CD14-positive monocyte (primary cell): ENCODE results near the gene LDLRAD4. TPM values are rescaled to one million over a fixed set of nuclear protein-coding genes. Genes with fewer than 3 reads are reported as not detected.

Source experiments
- DNase-seq, 3 donors: peaks; one replicate each; pipeline ENCODE4 v3.0.0-alpha.2; 2011 to 2022
- H2AFZ ChIP-seq: 2 replicates; pipeline ENCODE4 v1.6.0; 2012; ENCODE audit warnings: mild to moderate bottlenecking, low read depth, low read length, inconsistent platforms; ENCODE audit not compliant: insufficient read depth, poor library complexity, severe bottlenecking
- H3K27ac ChIP-seq, 2 donors: 1 replicate in 1 of 2; 2 replicates in 1 of 2; pipeline ENCODE4 v1.5.1; 2012 to 2013; ENCODE audit warnings: low read length in 2 of 2, control low read depth in 1 of 2, inconsistent platforms in 1 of 2, low read depth in 1 of 2, mild to moderate bottlenecking in 1 of 2
- H3K27me3 ChIP-seq, 2 donors: one replicate each; pipeline versions ENCODE4 v1.6.0 to v1.6.1; 2011 to 2013; ENCODE audit warnings: low read length in 2 of 2; ENCODE audit not compliant: control insufficient read depth in 2 of 2, insufficient read depth in 2 of 2
- H3K36me3 ChIP-seq, 2 donors: replicated peaks in 1 of 2; 1 replicate in 1 of 2; 2 replicates in 1 of 2; pipeline versions ENCODE4 v1.5.1 to v1.6.1; 2012 to 2013; ENCODE audit warnings: low read length in 2 of 2, control low read depth in 1 of 2, inconsistent platforms in 1 of 2, mild to moderate bottlenecking in 1 of 2; ENCODE audit not compliant: insufficient read depth in 2 of 2, control insufficient read depth in 1 of 2
- H3K4me1 ChIP-seq, 2 donors: 1 replicate in 1 of 2; 2 replicates in 1 of 2; pipeline versions ENCODE4 v1.5.1 to v1.6.1; 2012 to 2013; ENCODE audit warnings: low read length in 2 of 2, control low read depth in 1 of 2, inconsistent platforms in 1 of 2, mild to moderate bottlenecking in 1 of 2, moderate library complexity in 1 of 2; ENCODE audit not compliant: insufficient read depth in 2 of 2, control insufficient read depth in 1 of 2
- H3K4me2 ChIP-seq: replicated peaks from 2 replicates; pipeline ENCODE3; 2012; ENCODE audit warnings: low read length, moderate library complexity, mild to moderate bottlenecking; ENCODE audit not compliant: poor library complexity, severe bottlenecking; ENCODE audit errors: extremely low read depth
- H3K4me3 ChIP-seq, 3 experiments: fragments of 200-600 bp in 1 of 3; sonication (generic) in 1 of 3; replicated peaks in 1 of 3; 1 replicate in 2 of 3; 2 replicates in 1 of 3; pipeline ENCODE4 v1.5.1; 2011 to 2013; ENCODE audit warnings: low read length in 3 of 3, mild to moderate bottlenecking in 3 of 3, control low read depth in 2 of 3, low read depth in 2 of 3, inconsistent platforms in 1 of 3, moderate library complexity in 1 of 3
- H3K79me2 ChIP-seq: 2 replicates; pipeline ENCODE4 v1.6.0; 2012; ENCODE audit warnings: mild to moderate bottlenecking, control low read depth, inconsistent platforms, low read length, moderate library complexity; ENCODE audit not compliant: insufficient read depth
- H3K9ac ChIP-seq: 2 replicates; pipeline ENCODE4 v1.6.0; 2017; ENCODE audit warnings: low read length, mild to moderate bottlenecking; ENCODE audit not compliant: insufficient read depth, poor library complexity, severe bottlenecking
- H3K9me3 ChIP-seq, 2 donors: replicated peaks in 1 of 2; 1 replicate in 1 of 2; 2 replicates in 1 of 2; pipeline versions ENCODE4 v1.5.1 to v1.6.1; 2012 to 2013; ENCODE audit warnings: low read length in 2 of 2, control low read depth in 1 of 2; ENCODE audit not compliant: control insufficient read depth in 1 of 2, insufficient read depth in 1 of 2
- H4K20me1 ChIP-seq: 2 replicates; pipeline ENCODE4 v1.6.0; 2012; ENCODE audit warnings: mild to moderate bottlenecking, low read length, control low read depth, moderate library complexity; ENCODE audit not compliant: insufficient read depth
- H3K27ac Mint-ChIP-seq, 7 donors: one replicate each; pipeline ENCODE4 v1.8.0; 2020; ENCODE audit warnings: mild to moderate bottlenecking in 7 of 7, mixed read lengths in 7 of 7, moderate library complexity in 6 of 7, inconsistent platforms in 2 of 7
- H3K27me3 Mint-ChIP-seq, 3 donors: one replicate each; pipeline ENCODE4 v1.8.0; 2021 to 2022; ENCODE audit warnings: low read depth in 3 of 3, mild to moderate bottlenecking in 3 of 3, mixed read lengths in 3 of 3, moderate library complexity in 3 of 3, inconsistent platforms in 1 of 3
- H3K36me3 Mint-ChIP-seq, 2 donors: one replicate each; pipeline ENCODE4 v1.8.0; 2020; ENCODE audit warnings: mixed read lengths in 2 of 2, inconsistent platforms in 1 of 2, mild to moderate bottlenecking in 1 of 2
- H3K4me1 Mint-ChIP-seq: one replicate; pipeline ENCODE4 v1.8.0; 2020; ENCODE audit warnings: mild to moderate bottlenecking, mixed read lengths
- H3K4me3 Mint-ChIP-seq, 2 donors: one replicate each; pipeline ENCODE4 v1.8.0; 2020; ENCODE audit warnings: mild to moderate bottlenecking in 2 of 2, mixed read lengths in 2 of 2, moderate library complexity in 1 of 2
- H3K9me3 Mint-ChIP-seq, 7 donors: one replicate each; pipeline ENCODE4 v1.8.0; 2020 to 2022; ENCODE audit warnings: mixed read lengths in 7 of 7, mild to moderate bottlenecking in 6 of 7, moderate library complexity in 6 of 7, inconsistent platforms in 2 of 7
- WGBS: methylation state at CpG from one replicate; pipeline ENCODE4 v1.1.5; 2013; ENCODE audit warnings: missing lambda C conversion rate; ENCODE audit not compliant: insufficient coverage; 5-methylcytosine and 5-hydroxymethylcytosine counted together
- intact Hi-C, 2 donors: fragments of 100-400 bp; cut with micrococcal nuclease; formaldehyde crosslinking; loops; one replicate each; pipeline versions ENCODE4 v1.15.0 to v1.15.1; 2023
- polyA plus RNA-seq, 3 donors: library from polyadenylated mRNA; depleted of rRNA in 1 of 3; unstranded in 2 of 3; stranded (reverse) in 1 of 3; fragments of 300-500 nt in 2 of 3; fragments of >200 nt in 1 of 3; fragmentation: Illumina TruSeq in 2 of 3; gene quantifications; 1 replicate in 2 of 3; 2 replicates in 1 of 3; pipeline ENCODE4 v1.2.3, GENCODE V29; 2012 to 2021
- TF ChIP-seq, protein P1 (sequence below): fragments of 200-600 bp; IDR thresholded peaks from one replicate; pipeline ENCODE4 v1.8.0; 2022; ENCODE audit warnings: antibody characterized with exemption, mild to moderate bottlenecking

The LDLRAD4 gene
- polyA plus RNA-seq, 3 donors = 13.5 to 15.4 (median 13.8) TPM

GRCh38 chr18:13431886-13432285 is 213.3 kb downstream of the LDLRAD4 start:
- Histone ChIP-seq H3K79me2 (no peaks in the 10 kb centered on the region), H3K4me2 (no peak overlapping the region), H3K9me3 (no peaks in the 10 kb centered on the region), H3K4me3 (no peak overlapping the region), H3K27ac (no peak overlapping the region), H3K36me3 (no peaks in the 10 kb centered on the region), H3K27me3 (no peaks in the 10 kb centered on the region), H4K20me1 (no peaks in the 10 kb centered on the region), H3K9ac (no peak overlapping the region), H3K4me1 (peaks cover 3 to 5% of the 10 kb centered on the region in 2 donors), H2AFZ (no peak overlapping the region)
- Mint-ChIP-seq H3K27ac (no peak overlapping the region), H3K4me1 (peaks cover 2% of the 10 kb centered on the region), H3K4me3 (no peak overlapping the region), H3K9me3 (no peaks in the 10 kb centered on the region), H3K27me3 (peaks cover 0 to 5% (median 5%) of the 10 kb centered on the region in 3 donors), H3K36me3 (no peaks in the 10 kb centered on the region)
- intact Hi-C loops = no loop called here
- TF ChIP-seq, protein P1, sequence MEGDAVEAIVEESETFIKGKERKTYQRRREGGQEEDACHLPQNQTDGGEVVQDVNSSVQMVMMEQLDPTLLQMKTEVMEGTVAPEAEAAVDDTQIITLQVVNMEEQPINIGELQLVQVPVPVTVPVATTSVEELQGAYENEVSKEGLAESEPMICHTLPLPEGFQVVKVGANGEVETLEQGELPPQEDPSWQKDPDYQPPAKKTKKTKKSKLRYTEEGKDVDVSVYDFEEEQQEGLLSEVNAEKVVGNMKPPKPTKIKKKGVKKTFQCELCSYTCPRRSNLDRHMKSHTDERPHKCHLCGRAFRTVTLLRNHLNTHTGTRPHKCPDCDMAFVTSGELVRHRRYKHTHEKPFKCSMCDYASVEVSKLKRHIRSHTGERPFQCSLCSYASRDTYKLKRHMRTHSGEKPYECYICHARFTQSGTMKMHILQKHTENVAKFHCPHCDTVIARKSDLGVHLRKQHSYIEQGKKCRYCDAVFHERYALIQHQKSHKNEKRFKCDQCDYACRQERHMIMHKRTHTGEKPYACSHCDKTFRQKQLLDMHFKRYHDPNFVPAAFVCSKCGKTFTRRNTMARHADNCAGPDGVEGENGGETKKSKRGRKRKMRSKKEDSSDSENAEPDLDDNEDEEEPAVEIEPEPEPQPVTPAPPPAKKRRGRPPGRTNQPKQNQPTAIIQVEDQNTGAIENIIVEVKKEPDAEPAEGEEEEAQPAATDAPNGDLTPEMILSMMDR = no peak
- 95% methylated on average over 14 of the region's 16 CpGs for WGBS
- DNase-seq = no peak

DNA sequence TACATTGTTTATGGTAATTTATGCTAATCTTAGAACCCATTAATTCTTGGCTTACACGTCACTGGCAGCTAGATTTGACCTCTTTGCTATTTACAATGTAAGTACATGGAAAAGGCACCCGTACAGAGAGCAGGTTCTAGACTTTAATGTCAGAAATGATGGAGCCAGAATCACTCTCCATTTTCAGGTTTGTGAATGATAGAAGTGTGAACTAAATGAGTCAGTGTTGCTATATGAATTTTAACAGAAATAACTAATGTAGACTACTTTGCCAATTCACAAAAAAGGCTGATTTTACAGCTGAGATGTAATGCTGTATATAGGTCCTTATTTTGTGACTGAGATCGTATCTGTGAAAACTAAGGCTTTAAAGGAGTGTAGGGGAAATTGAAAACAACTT is 214.6 kb downstream of the LDLRAD4 start:
- Histone ChIP-seq H3K36me3 (no peaks in the 10 kb centered on the region), H3K27me3 (no peaks in the 10 kb centered on the region), H3K27ac (no peak overlapping the region), H3K9ac (no peak overlapping the region), H3K79me2 (no peaks in the 10 kb centered on the region), H4K20me1 (peaks cover 8% of the 10 kb centered on the region), H2AFZ (no peak overlapping the region), H3K4me2 (no peak overlapping the region), H3K4me1 (peaks cover 7 to 12% of the 10 kb centered on the region in 2 donors), H3K9me3 (no peaks in the 10 kb centered on the region), H3K4me3 (no peak overlapping the region)
- Mint-ChIP-seq H3K36me3 (no peaks in the 10 kb centered on the region), H3K4me3 (no peak overlapping the region), H3K27ac (no peak overlapping the region), H3K27me3 (peaks cover 0 to 5% (median 3%) of the 10 kb centered on the region in 3 donors), H3K4me1 (peaks cover 9% of the 10 kb centered on the region), H3K9me3 (peaks cover 0 to 2% (median 0%) of the 10 kb centered on the region in 7 donors)
- no peak for DNase-seq
- WGBS = no CpG with 5 or more reads among the region's 3 CpGs
- intact Hi-C loops = no loop called here
- TF ChIP-seq, protein P1 = no peak
